WTC11 (cell line): ENCODE results near the gene SLU7. TPM values are rescaled to one million over a fixed set of nuclear protein-coding genes. Genes with fewer than 3 reads are reported as not detected.

ENCODE experiments used
- ATAC-seq: fragments of 200-7000 bp; cut with Tn5 transposase; 2 replicates; pipeline ENCODE4 v1.10.0; 2021; ENCODE audit warnings: mild to moderate bottlenecking, moderate library complexity
- CTCF ChIA-PET: fragments of 300-600 bp; sonication (Branson Sonifier 250); formaldehyde crosslinking; loops from one replicate; lab custom pipeline; 2021; ENCODE audit warnings: antibody characterized with exemption; lab: Charles Lee
- POLR2A ChIA-PET: fragments of 350-600 bp; sonication (Branson Sonifier 250); formaldehyde crosslinking; loops from one replicate; lab custom pipeline; 2021; ENCODE audit warnings: antibody characterized with exemption; lab: Charles Lee
- DNase-seq: peaks from one replicate; pipeline ENCODE4 v3.0.0; 2021; ENCODE audit warnings: low spot score
- H3K27ac Mint-ChIP-seq: 2 replicates; pipeline ENCODE4 v1.8.0; 2021; ENCODE audit warnings: mixed read lengths
- H3K27me3 Mint-ChIP-seq: 2 replicates; pipeline ENCODE4 v1.8.0; 2021; ENCODE audit warnings: low read depth, mild to moderate bottlenecking, moderate library complexity, mixed read lengths
- H3K36me3 Mint-ChIP-seq: 2 replicates; pipeline ENCODE4 v1.8.0; 2021; ENCODE audit warnings: mixed read lengths
- H3K4me1 Mint-ChIP-seq: 2 replicates; pipeline ENCODE4 v1.8.0; 2022; ENCODE audit warnings: mixed read lengths
- H3K4me3 Mint-ChIP-seq: 2 replicates; pipeline ENCODE4 v1.8.0; 2021; ENCODE audit warnings: mild to moderate bottlenecking, moderate library complexity, mixed read lengths
- H3K9me3 Mint-ChIP-seq: 2 replicates; pipeline ENCODE4 v1.8.0; 2021; ENCODE audit warnings: mixed read lengths
- ETV6 ChIP-seq: sonication (generic); formaldehyde crosslinking; IDR thresholded peaks from 2 replicates; pipeline ENCODE4 v1.8.1; 2022; ENCODE audit warnings: mild to moderate bottlenecking, missing genetic modification reagents
- FOXK1 ChIP-seq: sonication (generic); formaldehyde crosslinking; IDR thresholded peaks from 2 replicates; pipeline ENCODE4 v1.8.0; 2022; ENCODE audit warnings: mild to moderate bottlenecking, moderate library complexity, missing genetic modification reagents
- KAT7 ChIP-seq: sonication (generic); formaldehyde crosslinking; IDR thresholded peaks from 2 replicates; pipeline ENCODE4 v1.8.1; 2023; ENCODE audit warnings: missing genetic modification reagents, mild to moderate bottlenecking, borderline replicate concordance
- MXD4 ChIP-seq: fragments of 250-450 bp; sonication (Bioruptor Pico); IDR thresholded peaks from 2 replicates; pipeline ENCODE4 v1.8.0; 2021; ENCODE audit warnings: mild to moderate bottlenecking, moderate library complexity, borderline replicate concordance
- ZNF396 ChIP-seq: fragments of 250-450 bp; sonication (Bioruptor Pico); IDR thresholded peaks from 2 replicates; pipeline ENCODE4 v1.8.0; 2021; ENCODE audit warnings: mild to moderate bottlenecking, moderate library complexity, borderline replicate concordance
- ZNF416 ChIP-seq: fragments of 250-450 bp; sonication (Bioruptor Pico); IDR thresholded peaks from 2 replicates; pipeline ENCODE4 v1.9.0; 2021; ENCODE audit warnings: mild to moderate bottlenecking, inconsistent platforms
- total RNA-seq: library from RNA; stranded (reverse); gene quantifications from 3 replicates; pipeline ENCODE4 v1.2.3, GENCODE V29; 2021
- TF ChIP-seq, protein P1 (sequence below): sonication (generic); formaldehyde crosslinking; conservative IDR thresholded peaks from 2 replicates; pipeline ENCODE4 v1.8.1; 2022; ENCODE audit warnings: mild to moderate bottlenecking, missing genetic modification reagents
- TF ChIP-seq, protein P2 (sequence below): fragments of 250-450 bp; sonication (Bioruptor Pico); conservative IDR thresholded peaks from 2 replicates; pipeline ENCODE4 v1.9.0; 2021; ENCODE audit warnings: mild to moderate bottlenecking
- TF ChIP-seq, protein P3 (sequence below): fragments of 250-450 bp; sonication (Bioruptor Pico); IDR thresholded peaks from 2 replicates; pipeline ENCODE4 v1.9.0; 2021; ENCODE audit warnings: mild to moderate bottlenecking
- TF ChIP-seq, protein P4 (sequence below): sonication (generic); formaldehyde crosslinking; IDR thresholded peaks from 2 replicates; pipeline ENCODE4 v1.8.1; 2023; ENCODE audit warnings: mild to moderate bottlenecking, missing genetic modification reagents
- TF ChIP-seq, protein P5 (sequence below): sonication (generic); formaldehyde crosslinking; IDR thresholded peaks from 2 replicates; pipeline ENCODE4 v1.8.0; 2022; ENCODE audit warnings: mild to moderate bottlenecking, missing genetic modification reagents
- TF ChIP-seq, protein P6 (sequence below): fragments of 250-450 bp; sonication (Bioruptor Pico); IDR thresholded peaks from 2 replicates; pipeline ENCODE4 v1.9.0; 2021; ENCODE audit warnings: moderate library complexity, mild to moderate bottlenecking, inconsistent platforms, borderline replicate concordance
- TF ChIP-seq, protein P7 (sequence below): sonication (generic); formaldehyde crosslinking; IDR thresholded peaks from 2 replicates; pipeline ENCODE4 v1.8.0; 2023; ENCODE audit warnings: mild to moderate bottlenecking, missing genetic modification reagents
- TF ChIP-seq, protein P8 (sequence below): sonication (generic); formaldehyde crosslinking; IDR thresholded peaks from 2 replicates; pipeline ENCODE4 v1.8.1; 2023; ENCODE audit warnings: mild to moderate bottlenecking, moderate library complexity, missing genetic modification reagents
- TF ChIP-seq, protein P9 (sequence below): sonication (generic); formaldehyde crosslinking; IDR thresholded peaks from 2 replicates; pipeline ENCODE4 v1.8.0; 2023; ENCODE audit warnings: missing genetic modification reagents

Gene SLU7
- total RNA-seq, 1 experiment from 2014 or later: 32.5 TPM

DNA sequence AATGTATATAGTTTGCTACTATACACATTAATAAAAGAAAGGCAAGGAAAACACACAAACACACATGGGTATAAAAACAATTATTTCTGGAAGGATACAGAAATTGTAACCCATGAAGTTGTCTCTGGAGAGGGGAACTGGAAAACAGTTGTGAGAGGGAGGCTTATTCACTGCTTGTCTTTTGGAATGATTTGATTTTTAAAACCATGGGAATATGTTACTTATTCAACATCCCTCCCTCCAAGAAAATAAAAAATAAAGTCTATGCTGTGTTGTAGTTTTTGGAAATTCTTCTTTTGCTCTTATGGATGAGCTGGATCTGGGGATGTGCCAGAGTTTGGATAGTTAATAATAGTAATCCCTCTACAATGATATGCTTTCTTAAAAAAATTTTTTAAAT lies 42.5 kb downstream of the SLU7 start:
- ATAC-seq: no peak
- Mint-ChIP-seq H3K27ac (no peak overlapping the region), H3K4me1 (peaks cover 8% of the 10 kb centered on the region), H3K27me3 (peaks cover 19% of the 10 kb centered on the region), H3K9me3 (no peaks in the 10 kb centered on the region), H3K4me3 (no peak overlapping the region), H3K36me3 (no peaks in the 10 kb centered on the region)
- ChIA-PET POLR2A (interaction anchor here (0.9 kb wide), 1 partner anchor 177 kb away, joined by 3 read pairs; no protein-coding TSS in a partner anchor), CTCF (interaction anchor here (1.5 kb wide), 1 partner anchor 14 kb away, joined by 10 read pairs; no protein-coding TSS in a partner anchor)
- no peak for DNase-seq
- TF ChIP-seq, protein P1, sequence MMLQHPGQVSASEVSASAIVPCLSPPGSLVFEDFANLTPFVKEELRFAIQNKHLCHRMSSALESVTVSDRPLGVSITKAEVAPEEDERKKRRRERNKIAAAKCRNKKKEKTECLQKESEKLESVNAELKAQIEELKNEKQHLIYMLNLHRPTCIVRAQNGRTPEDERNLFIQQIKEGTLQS (CRISPR knock-in tag): no peak
- TF ChIP-seq, protein P2, sequence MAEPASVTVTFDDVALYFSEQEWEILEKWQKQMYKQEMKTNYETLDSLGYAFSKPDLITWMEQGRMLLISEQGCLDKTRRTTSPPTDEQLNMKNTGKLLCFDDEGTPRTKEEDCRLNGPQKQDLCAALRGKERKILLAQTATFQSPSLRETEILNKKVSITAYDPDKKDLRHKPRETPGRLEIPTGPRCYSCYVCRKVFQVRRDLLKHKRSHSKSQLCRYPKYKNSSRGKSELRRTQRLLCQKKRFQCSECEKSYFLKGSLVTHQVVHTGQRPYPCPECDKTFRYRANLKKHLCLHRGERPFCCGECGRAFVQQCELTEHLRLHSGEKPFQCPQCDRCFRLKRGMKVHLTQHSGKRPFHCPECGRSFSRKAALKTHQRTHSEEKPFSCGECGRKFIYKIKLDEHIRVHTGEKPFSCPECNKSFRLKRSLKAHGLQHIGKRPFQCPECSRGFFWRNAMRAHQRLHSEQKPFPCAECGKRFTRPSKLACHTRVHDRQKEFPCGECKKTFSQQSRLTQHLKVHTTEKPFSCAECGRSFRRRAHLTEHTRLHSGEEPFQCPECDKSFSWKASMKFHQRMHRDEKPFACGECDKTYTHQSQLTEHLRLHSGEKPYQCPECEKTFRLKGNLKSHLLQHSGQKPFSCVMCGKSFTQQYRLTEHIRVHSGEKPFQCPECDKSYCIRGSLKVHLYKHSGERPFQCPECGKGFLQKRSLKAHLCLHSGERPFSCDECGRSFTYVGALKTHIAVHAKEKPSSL (CRISPR knock-in tag): no peak
- TF ChIP-seq, protein P3, sequence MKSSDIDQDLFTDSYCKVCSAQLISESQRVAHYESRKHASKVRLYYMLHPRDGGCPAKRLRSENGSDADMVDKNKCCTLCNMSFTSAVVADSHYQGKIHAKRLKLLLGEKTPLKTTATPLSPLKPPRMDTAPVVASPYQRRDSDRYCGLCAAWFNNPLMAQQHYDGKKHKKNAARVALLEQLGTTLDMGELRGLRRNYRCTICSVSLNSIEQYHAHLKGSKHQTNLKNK (CRISPR knock-in tag): no peak
- TF ChIP-seq ETV6 (CRISPR knock-in tag) (no peak), FOXK1 (no peak), ZNF416 (CRISPR knock-in tag) (no peak), KAT7 (CRISPR knock-in tag) (no peak), ZNF396 (no peak), MXD4 (no peak)
- TF ChIP-seq, protein P4, sequence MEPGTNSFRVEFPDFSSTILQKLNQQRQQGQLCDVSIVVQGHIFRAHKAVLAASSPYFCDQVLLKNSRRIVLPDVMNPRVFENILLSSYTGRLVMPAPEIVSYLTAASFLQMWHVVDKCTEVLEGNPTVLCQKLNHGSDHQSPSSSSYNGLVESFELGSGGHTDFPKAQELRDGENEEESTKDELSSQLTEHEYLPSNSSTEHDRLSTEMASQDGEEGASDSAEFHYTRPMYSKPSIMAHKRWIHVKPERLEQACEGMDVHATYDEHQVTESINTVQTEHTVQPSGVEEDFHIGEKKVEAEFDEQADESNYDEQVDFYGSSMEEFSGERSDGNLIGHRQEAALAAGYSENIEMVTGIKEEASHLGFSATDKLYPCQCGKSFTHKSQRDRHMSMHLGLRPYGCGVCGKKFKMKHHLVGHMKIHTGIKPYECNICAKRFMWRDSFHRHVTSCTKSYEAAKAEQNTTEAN: no peak
- TF ChIP-seq, protein P5, sequence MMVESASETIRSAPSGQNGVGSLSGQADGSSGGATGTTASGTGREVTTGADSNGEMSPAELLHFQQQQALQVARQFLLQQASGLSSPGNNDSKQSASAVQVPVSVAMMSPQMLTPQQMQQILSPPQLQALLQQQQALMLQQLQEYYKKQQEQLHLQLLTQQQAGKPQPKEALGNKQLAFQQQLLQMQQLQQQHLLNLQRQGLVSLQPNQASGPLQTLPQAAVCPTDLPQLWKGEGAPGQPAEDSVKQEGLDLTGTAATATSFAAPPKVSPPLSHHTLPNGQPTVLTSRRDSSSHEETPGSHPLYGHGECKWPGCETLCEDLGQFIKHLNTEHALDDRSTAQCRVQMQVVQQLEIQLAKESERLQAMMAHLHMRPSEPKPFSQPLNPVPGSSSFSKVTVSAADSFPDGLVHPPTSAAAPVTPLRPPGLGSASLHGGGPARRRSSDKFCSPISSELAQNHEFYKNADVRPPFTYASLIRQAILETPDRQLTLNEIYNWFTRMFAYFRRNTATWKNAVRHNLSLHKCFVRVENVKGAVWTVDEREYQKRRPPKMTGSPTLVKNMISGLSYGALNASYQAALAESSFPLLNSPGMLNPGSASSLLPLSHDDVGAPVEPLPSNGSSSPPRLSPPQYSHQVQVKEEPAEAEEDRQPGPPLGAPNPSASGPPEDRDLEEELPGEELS: no peak
- TF ChIP-seq, protein P6, sequence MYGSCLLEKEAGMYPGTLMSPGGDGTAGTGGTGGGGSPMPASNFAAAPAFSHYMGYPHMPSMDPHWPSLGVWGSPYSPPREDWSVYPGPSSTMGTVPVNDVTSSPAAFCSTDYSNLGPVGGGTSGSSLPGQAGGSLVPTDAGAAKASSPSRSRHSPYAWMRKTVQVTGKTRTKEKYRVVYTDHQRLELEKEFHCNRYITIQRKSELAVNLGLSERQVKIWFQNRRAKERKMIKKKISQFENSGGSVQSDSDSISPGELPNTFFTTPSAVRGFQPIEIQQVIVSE: no peak
- TF ChIP-seq, protein P7, sequence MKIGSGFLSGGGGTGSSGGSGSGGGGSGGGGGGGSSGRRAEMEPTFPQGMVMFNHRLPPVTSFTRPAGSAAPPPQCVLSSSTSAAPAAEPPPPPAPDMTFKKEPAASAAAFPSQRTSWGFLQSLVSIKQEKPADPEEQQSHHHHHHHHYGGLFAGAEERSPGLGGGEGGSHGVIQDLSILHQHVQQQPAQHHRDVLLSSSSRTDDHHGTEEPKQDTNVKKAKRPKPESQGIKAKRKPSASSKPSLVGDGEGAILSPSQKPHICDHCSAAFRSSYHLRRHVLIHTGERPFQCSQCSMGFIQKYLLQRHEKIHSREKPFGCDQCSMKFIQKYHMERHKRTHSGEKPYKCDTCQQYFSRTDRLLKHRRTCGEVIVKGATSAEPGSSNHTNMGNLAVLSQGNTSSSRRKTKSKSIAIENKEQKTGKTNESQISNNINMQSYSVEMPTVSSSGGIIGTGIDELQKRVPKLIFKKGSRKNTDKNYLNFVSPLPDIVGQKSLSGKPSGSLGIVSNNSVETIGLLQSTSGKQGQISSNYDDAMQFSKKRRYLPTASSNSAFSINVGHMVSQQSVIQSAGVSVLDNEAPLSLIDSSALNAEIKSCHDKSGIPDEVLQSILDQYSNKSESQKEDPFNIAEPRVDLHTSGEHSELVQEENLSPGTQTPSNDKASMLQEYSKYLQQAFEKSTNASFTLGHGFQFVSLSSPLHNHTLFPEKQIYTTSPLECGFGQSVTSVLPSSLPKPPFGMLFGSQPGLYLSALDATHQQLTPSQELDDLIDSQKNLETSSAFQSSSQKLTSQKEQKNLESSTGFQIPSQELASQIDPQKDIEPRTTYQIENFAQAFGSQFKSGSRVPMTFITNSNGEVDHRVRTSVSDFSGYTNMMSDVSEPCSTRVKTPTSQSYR (CRISPR knock-in tag): no peak
- TF ChIP-seq, protein P8, sequence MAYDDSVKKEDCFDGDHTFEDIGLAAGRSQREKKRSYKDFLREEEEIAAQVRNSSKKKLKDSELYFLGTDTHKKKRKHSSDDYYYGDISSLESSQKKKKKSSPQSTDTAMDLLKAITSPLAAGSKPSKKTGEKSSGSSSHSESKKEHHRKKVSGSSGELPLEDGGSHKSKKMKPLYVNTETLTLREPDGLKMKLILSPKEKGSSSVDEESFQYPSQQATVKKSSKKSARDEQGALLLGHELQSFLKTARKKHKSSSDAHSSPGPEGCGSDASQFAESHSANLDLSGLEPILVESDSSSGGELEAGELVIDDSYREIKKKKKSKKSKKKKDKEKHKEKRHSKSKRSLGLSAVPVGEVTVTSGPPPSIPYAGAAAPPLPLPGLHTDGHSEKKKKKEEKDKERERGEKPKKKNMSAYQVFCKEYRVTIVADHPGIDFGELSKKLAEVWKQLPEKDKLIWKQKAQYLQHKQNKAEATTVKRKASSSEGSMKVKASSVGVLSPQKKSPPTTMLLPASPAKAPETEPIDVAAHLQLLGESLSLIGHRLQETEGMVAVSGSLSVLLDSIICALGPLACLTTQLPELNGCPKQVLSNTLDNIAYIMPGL (CRISPR knock-in tag): no peak
- TF ChIP-seq, protein P9, sequence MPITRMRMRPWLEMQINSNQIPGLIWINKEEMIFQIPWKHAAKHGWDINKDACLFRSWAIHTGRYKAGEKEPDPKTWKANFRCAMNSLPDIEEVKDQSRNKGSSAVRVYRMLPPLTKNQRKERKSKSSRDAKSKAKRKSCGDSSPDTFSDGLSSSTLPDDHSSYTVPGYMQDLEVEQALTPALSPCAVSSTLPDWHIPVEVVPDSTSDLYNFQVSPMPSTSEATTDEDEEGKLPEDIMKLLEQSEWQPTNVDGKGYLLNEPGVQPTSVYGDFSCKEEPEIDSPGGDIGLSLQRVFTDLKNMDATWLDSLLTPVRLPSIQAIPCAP (CRISPR knock-in tag): no peak
